ENCODE measurements around the gene AGPAT1. TPM values are rescaled to one million over a fixed set of nuclear protein-coding genes. Genes with fewer than 3 reads are reported as not detected.
A peak's percentile ranks its signal among the peaks of the same experiment; 100 is the strongest.

The AGPAT1 gene
- total and polyA plus RNA-seq, 2 of the 13 experiments (the other 11 are each of a cell fraction or from before 2014, with no cell fraction given), result 51.3 to 139 TPM

DNA sequence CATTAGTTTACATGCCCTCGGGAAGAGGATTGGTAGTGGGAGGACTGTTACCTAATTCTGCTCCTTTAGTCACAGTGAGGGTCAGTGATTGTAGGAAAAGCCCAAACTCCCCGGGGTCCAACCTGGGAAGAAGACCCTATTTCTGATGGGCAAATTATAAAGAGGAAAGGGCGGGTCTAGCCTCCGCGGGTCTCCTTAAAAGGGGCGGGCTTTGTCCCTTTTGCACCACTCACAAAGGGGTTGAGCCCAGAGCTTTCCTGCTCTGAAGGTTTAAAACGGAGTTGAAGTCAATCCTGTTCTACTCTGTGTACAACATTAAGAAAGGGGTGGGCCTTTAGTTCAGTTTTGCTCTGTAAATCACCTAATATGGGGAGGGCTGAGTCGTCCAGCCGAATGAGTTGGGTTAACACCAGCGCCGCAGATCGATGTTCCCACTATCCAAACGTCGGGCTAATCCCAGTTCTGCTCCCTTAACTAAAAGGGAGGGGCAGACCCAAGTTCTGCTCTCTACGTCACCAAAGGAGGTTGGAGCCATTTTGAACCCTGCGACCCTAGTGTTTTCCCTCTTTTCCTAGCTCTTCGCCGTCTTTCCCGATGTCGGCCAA is 1.4 kb upstream of the AGPAT1 start (continued):
- TF ChIP-seq PRPF4 (IDR thresholded peaks at IDR 0.05; ENCODE audit: low read depth, low read length, poor library complexity, severe bottlenecking) (no peak), ZNF333 (CRISPR knock-in tag; IDR thresholded peaks at IDR 0.05; ENCODE audit: borderline replicate concordance) (no peak), NKX3-1 (CRISPR knock-in tag; IDR thresholded peaks at IDR 0.05) (no peak), XRCC5 (optimal IDR thresholded peaks at IDR 0.05; ENCODE audit: low read length) (peak; percentile 9), RORA (CRISPR knock-in tag; IDR thresholded peaks at IDR 0.05) (no peak), JUNB (CRISPR knock-in tag; IDR thresholded peaks at IDR 0.05; ENCODE audit: borderline replicate concordance) (no peak), TOE1 (CRISPR knock-in tag; IDR thresholded peaks at IDR 0.05) (no peak), ZNF747 (CRISPR knock-in tag; IDR thresholded peaks at IDR 0.05; ENCODE audit: borderline replicate concordance) (peak; percentile 83; the same call in 1 of the 2 replicates), ZFP37 (CRISPR knock-in tag; IDR thresholded peaks at IDR 0.05; ENCODE audit: borderline replicate concordance) (no peak), SP5 (CRISPR knock-in tag; IDR thresholded peaks at IDR 0.05; ENCODE audit: borderline replicate concordance, low read depth) (no peak), ZNF24 (IDR thresholded peaks at IDR 0.05) (no peak), HMG20A (CRISPR knock-in tag; IDR thresholded peaks at IDR 0.05; ENCODE audit: borderline replicate concordance) (no peak), YEATS2 (CRISPR knock-in tag; IDR thresholded peaks at IDR 0.05; ENCODE audit: borderline replicate concordance) (no peak), SUZ12 (IDR thresholded peaks at IDR 0.05; ENCODE audit: low read depth, low read length) (no peak), ZKSCAN1 (IDR thresholded peaks at IDR 0.05; ENCODE audit: low read length) (no peak), ZNF775 (CRISPR knock-in tag; IDR thresholded peaks at IDR 0.05; ENCODE audit: borderline replicate concordance) (no peak; the same call in 1 of the 2 replicates), GZF1 (CRISPR knock-in tag; IDR thresholded peaks at IDR 0.05) (no peak), SOX13 (IDR thresholded peaks at IDR 0.05) (no peak), SOX13 (CRISPR knock-in tag; conservative IDR thresholded peaks at IDR 0.05 in 1 of 2, IDR thresholded peaks at IDR 0.05 in 1 of 2) (0 out of 4 replicates have a peak, but pooled peaks of 1 of the 2 experiments have one; percentile 14), ZNF33B (CRISPR knock-in tag; IDR thresholded peaks at IDR 0.05) (no peak; the same call in 1 of the 2 replicates), FIP1L1 (IDR thresholded peaks at IDR 0.05; ENCODE audit: borderline replicate concordance, insufficient read depth, low read depth, low read length) (no peak), MIXL1 (CRISPR knock-in tag; IDR thresholded peaks at IDR 0.05) (no peak), ERF (CRISPR knock-in tag; IDR thresholded peaks at IDR 0.05) (no peak), ZNF619 (CRISPR knock-in tag; IDR thresholded peaks at IDR 0.05) (no peak), SAP130 (CRISPR knock-in tag; IDR thresholded peaks at IDR 0.05; ENCODE audit: low read depth) (0 out of 2 replicates have a peak, but pooled peaks have one; percentile 6), MLXIP (CRISPR knock-in tag; IDR thresholded peaks at IDR 0.05; ENCODE audit: borderline replicate concordance) (no peak)
- TF ChIP-seq, protein P1, sequence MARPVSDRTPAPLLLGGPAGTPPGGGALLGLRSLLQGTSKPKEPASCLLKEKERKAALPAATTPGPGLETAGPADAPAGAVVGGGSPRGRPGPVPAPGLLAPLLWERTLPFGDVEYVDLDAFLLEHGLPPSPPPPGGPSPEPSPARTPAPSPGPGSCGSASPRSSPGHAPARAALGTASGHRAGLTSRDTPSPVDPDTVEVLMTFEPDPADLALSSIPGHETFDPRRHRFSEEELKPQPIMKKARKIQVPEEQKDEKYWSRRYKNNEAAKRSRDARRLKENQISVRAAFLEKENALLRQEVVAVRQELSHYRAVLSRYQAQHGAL (CRISPR knock-in tag; IDR thresholded peaks at IDR 0.05; ENCODE audit: not compliant biosample characterization), result no peak
- TF ChIP-seq, protein P2, sequence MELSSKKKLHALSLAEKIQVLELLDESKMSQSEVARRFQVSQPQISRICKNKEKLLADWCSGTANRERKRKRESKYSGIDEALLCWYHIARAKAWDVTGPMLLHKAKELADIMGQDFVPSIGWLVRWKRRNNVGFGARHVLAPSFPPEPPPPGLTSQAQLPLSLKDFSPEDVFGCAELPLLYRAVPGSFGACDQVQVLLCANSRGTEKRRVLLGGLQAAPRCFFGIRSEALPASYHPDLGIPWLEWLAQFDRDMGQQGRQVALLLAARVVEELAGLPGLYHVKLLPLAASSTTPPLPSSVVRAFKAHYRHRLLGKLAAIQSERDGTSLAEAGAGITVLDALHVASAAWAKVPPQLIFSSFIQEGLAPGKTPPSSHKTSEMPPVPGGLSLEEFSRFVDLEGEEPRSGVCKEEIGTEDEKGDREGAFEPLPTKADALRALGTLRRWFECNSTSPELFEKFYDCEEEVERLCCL (CRISPR knock-in tag; IDR thresholded peaks at IDR 0.05; ENCODE audit: borderline replicate concordance), result peak; percentile 42; the same call in 1 of the 2 replicates
